ENCODE data around the gene UBALD1. TPM values are rescaled to one million over a fixed set of nuclear protein-coding genes. Genes with fewer than 3 reads are reported as not detected.
A peak's percentile ranks its signal among the peaks of the same experiment; 100 is the strongest.

UBALD1 gene
- total RNA-seq, 2 donors from 2014 or later, result 46.8 to 49.6 TPM

DNA sequence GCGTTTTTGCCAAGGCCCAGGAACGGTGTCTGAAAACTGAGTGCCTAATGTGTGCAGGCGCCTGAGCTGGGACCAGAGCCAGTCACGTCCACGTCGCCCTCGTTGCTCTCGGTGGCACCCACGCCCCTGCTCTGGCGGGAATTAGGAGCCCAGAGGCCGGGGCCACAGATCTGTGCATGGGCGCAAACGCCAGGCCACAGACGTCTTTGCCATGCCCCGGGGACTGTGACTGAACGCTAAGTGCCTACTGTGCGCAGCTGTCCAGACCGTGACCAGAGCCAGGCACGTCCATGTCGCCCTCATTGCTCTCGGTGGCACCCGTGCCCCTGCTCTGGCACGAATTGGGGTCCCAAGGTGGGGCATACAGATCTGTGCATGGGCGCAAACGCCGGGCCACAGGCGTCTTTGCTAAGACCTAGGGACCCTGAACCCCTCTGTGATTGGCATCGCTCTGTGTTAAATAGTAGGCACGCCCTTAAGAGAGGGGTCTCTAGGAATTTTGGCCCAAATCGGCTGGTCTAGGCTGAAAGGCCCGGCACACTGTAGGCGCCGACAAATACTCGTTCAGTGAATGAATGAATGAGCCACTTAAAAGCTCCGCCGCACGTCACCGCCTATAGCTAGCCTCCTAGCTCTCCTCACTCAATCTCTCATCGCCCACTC, 827 bp upstream of the UBALD1 start:
- Histone ChIP-seq H3K27ac (ENCODE audit: low read depth, low read length) (peak overlapping the region; percentile 78), H3K4me3 (ENCODE audit: low read length) (peak overlapping the region; percentile 93), H3K9me3 (ENCODE audit: control insufficient read depth, low read length) (no peaks in the 10 kb centered on the region), H3K4me1 (ENCODE audit: control insufficient read depth, insufficient read depth, low read length) (peaks cover 17% of the 10 kb centered on the region), H3K36me3 (ENCODE audit: control insufficient read depth, insufficient read depth, low read length) (no peaks in the 10 kb centered on the region), H3K9ac (ENCODE audit: extremely low read depth, low read length, poor library complexity, severe bottlenecking) (peak overlapping the region; percentile 8), H3K27me3 (ENCODE audit: control insufficient read depth, insufficient read depth, low read length, poor library complexity, severe bottlenecking) (no peaks in the 10 kb centered on the region)
- no peaks in the 10 kb centered on the region for H3K36me3 Mint-ChIP-seq (ENCODE audit: low read depth)
- peak overlapping the region; percentile 97 for H3K27ac Mint-ChIP-seq
- 90 to 91% methylated on average over 36 to 39 of the region's 39 CpGs for WGBS, 2 experiments (ENCODE audit: insufficient coverage in 1 of 2, insufficient read length in 1 of 2)
- DNase-seq, result no peak
- peak overlapping the region; percentile 77 for H3K4me3 Mint-ChIP-seq
- TF ChIP-seq, protein P1, sequence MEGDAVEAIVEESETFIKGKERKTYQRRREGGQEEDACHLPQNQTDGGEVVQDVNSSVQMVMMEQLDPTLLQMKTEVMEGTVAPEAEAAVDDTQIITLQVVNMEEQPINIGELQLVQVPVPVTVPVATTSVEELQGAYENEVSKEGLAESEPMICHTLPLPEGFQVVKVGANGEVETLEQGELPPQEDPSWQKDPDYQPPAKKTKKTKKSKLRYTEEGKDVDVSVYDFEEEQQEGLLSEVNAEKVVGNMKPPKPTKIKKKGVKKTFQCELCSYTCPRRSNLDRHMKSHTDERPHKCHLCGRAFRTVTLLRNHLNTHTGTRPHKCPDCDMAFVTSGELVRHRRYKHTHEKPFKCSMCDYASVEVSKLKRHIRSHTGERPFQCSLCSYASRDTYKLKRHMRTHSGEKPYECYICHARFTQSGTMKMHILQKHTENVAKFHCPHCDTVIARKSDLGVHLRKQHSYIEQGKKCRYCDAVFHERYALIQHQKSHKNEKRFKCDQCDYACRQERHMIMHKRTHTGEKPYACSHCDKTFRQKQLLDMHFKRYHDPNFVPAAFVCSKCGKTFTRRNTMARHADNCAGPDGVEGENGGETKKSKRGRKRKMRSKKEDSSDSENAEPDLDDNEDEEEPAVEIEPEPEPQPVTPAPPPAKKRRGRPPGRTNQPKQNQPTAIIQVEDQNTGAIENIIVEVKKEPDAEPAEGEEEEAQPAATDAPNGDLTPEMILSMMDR (conservative IDR thresholded peaks at IDR 0.05), result no peak
- no peaks in the 10 kb centered on the region for H3K27me3 Mint-ChIP-seq (ENCODE audit: insufficient read depth)
- H3K9me3 Mint-ChIP-seq, result no peaks in the 10 kb centered on the region
- peaks cover 25% of the 10 kb centered on the region for H3K4me1 Mint-ChIP-seq

DNA sequence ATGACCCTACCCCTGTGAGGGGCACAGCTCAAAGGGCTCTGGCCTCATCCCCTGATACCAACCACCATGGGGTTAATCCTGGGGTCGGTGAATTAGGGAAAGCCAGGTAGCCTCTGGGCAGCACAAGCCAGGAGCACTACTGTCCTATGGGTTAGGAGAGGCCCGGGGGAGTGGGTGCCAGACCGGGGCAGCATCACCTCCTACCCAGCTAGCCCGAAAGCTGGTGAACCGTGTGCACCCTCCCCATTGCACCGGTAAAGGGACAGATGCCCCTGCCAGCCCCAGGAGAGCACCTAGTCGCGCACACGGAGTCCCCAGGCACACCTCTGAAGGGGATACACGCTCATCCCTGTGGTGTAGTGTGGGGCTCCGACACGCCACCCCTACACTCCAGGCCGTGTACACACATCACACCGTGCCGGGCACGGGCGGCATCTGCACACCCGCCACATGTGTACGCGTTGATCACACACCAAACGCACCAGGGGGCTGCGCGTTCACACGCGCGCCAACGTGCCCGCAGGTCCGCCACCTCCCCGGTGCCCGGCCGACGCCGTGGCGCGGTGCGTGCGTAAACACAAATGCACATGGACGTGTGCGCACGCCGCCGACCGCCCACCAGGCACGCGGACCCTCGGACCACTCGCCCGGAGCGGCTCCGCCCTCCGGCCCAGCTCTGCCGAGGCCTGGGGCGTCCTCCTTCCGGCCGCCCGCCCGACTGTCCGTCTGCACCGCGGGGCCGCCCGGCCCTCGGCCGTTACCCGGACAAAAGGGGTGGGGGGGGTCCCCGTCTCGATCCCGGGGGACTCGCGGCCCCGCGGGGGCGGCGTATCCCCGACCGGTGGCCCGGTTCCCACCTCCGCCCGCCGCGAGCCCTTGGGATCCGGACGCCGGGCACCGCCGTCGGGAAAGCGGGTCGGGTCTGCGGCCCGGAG, 785 bp downstream of the UBALD1 start:
- Histone ChIP-seq H3K36me3 (ENCODE audit: control insufficient read depth, insufficient read depth, low read length) (no peaks in the 10 kb centered on the region), H3K9ac (ENCODE audit: extremely low read depth, low read length, poor library complexity, severe bottlenecking) (peak overlapping the region; percentile 85), H3K27ac (ENCODE audit: low read depth, low read length) (no peak overlapping the region), H3K4me3 (ENCODE audit: low read length) (peak overlapping the region; percentile 93), H3K27me3 (ENCODE audit: control insufficient read depth, insufficient read depth, low read length, poor library complexity, severe bottlenecking) (no peaks in the 10 kb centered on the region), H3K9me3 (ENCODE audit: control insufficient read depth, low read length) (no peaks in the 10 kb centered on the region), H3K4me1 (ENCODE audit: control insufficient read depth, insufficient read depth, low read length) (peaks cover 13% of the 10 kb centered on the region)
- DNase-seq, result peak; percentile 70
- WGBS, 2 experiments (ENCODE audit: insufficient coverage in 1 of 2, insufficient read length in 1 of 2), result 1 to 3% methylated on average over 48 to 92 of the region's 92 CpGs
- no peaks in the 10 kb centered on the region for H3K36me3 Mint-ChIP-seq (ENCODE audit: low read depth)
- no peaks in the 10 kb centered on the region for H3K27me3 Mint-ChIP-seq (ENCODE audit: insufficient read depth)
- TF ChIP-seq, protein P1 (conservative IDR thresholded peaks at IDR 0.05), result no peak
- H3K4me1 Mint-ChIP-seq, result peaks cover 23% of the 10 kb centered on the region
- H3K27ac Mint-ChIP-seq, result peak overlapping the region; percentile 75
- peak overlapping the region; percentile 77 for H3K4me3 Mint-ChIP-seq
- no peaks in the 10 kb centered on the region for H3K9me3 Mint-ChIP-seq

DNA sequence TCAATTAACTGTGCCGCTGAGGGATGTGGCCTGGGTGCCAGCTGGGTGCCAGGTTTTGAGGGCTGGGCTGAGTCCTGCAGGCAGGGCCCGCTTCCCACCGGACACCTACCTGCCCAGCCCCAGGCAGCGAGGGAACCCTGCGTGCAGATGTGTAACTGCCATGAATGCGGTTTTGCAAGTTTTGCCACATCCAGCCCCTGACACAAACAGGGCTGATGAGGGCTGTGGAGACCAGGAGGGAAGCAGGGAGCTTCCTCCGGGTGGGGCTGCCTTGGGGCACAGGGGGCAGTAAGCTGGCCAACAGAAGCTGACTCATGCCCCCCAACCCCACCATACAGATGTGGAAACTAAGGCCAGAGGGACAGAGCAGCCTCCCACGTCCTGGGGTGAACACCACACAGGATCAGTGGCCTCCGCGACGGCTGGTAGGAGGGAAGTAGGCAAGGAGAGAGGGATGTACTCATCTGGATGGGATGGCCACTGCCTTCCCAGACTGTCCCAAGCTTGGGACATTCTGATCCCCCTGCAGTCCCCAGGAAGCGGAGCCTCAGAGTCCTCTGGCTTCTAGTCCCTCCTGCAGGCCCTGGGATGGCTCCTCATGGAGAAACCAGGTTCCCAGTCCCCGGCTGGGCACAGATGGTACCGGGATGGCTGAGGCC, 1.6 kb downstream of the UBALD1 start:
- peak overlapping the region; percentile 85 for H3K9ac ChIP-seq (ENCODE audit: extremely low read depth, low read length, poor library complexity, severe bottlenecking)
- H3K27me3 ChIP-seq (ENCODE audit: control insufficient read depth, insufficient read depth, low read length, poor library complexity, severe bottlenecking), result no peaks in the 10 kb centered on the region
- peaks cover 7% of the 10 kb centered on the region for H3K4me1 ChIP-seq (ENCODE audit: control insufficient read depth, insufficient read depth, low read length)
- H3K36me3 ChIP-seq (ENCODE audit: control insufficient read depth, insufficient read depth, low read length), result no peaks in the 10 kb centered on the region
- peak overlapping the region; percentile 75 for H3K27ac Mint-ChIP-seq
- peak; percentile 71 for DNase-seq
- no peaks in the 10 kb centered on the region for H3K27me3 Mint-ChIP-seq (ENCODE audit: insufficient read depth)
- H3K9me3 Mint-ChIP-seq, result no peaks in the 10 kb centered on the region
- peak overlapping the region; percentile 77 for H3K4me3 Mint-ChIP-seq
- no peaks in the 10 kb centered on the region for H3K9me3 ChIP-seq (ENCODE audit: control insufficient read depth, low read length)
- H3K4me1 Mint-ChIP-seq, result peaks cover 18% of the 10 kb centered on the region
- peak overlapping the region; percentile 93 for H3K4me3 ChIP-seq (ENCODE audit: low read length)
- no peak overlapping the region for H3K27ac ChIP-seq (ENCODE audit: low read depth, low read length)
- WGBS, 2 experiments (ENCODE audit: insufficient coverage in 1 of 2, insufficient read length in 1 of 2), result 66 to 76% methylated on average over 4 to 14 of the region's 14 CpGs
- TF ChIP-seq, protein P1 (conservative IDR thresholded peaks at IDR 0.05), result no peak
- H3K36me3 Mint-ChIP-seq (ENCODE audit: low read depth), result no peaks in the 10 kb centered on the region

Measured in endodermal cell (in vitro differentiated cells).